ENCODE measurements around the gene SELENOF.

Gene SELENOF

GRCh38 chr1:86862920-86863319, 51.0 kb downstream of the SELENOF start:
- FAIRE-seq (no peak), DNase-seq (ENCODE audit: extremely low spot score, insufficient read length, low read depth) (no peak)

- no peak for DNase-seq (ENCODE audit: extremely low spot score, insufficient read length, low read depth)
- no peak for FAIRE-seq
Observed at GRCh38 chr1:86861424-86861823, 52.5 kb downstream of the SELENOF start.

GRCh38 chr1:86860424-86860823, 53.5 kb downstream of the SELENOF start:
- no peak for FAIRE-seq
- no peak for DNase-seq (ENCODE audit: extremely low spot score, insufficient read length, low read depth)

GRCh38 chr1:86860020-86860419, 53.9 kb downstream of the SELENOF start:
- FAIRE-seq, result no peak
- DNase-seq (ENCODE audit: extremely low spot score, insufficient read length, low read depth), result no peak

- FAIRE-seq, result no peak
- no peak for DNase-seq (ENCODE audit: extremely low spot score, insufficient read length, low read depth)
Observed at GRCh38 chr1:86858524-86859261, 55.2 kb downstream of the SELENOF start.

GRCh38 chr1:86856196-86856595, 57.7 kb downstream of the SELENOF start:
- FAIRE-seq (no peak), DNase-seq (ENCODE audit: extremely low spot score, insufficient read length, low read depth) (no peak)

GRCh38 chr1:86854352-86854751, 59.6 kb downstream of the SELENOF start:
- DNase-seq (ENCODE audit: extremely low spot score, insufficient read length, low read depth), result no peak

GRCh38 chr1:86852782-86853408, 61.0 kb downstream of the SELENOF start:
- DNase-seq (ENCODE audit: extremely low spot score, insufficient read length, low read depth) (no peak), FAIRE-seq (no peak)

More at GRCh38 chr1:86854352-86854751, 59.6 kb downstream of the SELENOF start:
- no peak for FAIRE-seq

GRCh38 chr1:86852289-86852688, 61.6 kb downstream of the SELENOF start:
- no peak for DNase-seq (ENCODE audit: extremely low spot score, insufficient read length, low read depth)
- peak; percentile 5 for FAIRE-seq

GRCh38 chr1:86849756-86850155, 64.2 kb downstream of the SELENOF start:
- FAIRE-seq (no peak), DNase-seq (ENCODE audit: extremely low spot score, insufficient read length, low read depth) (no peak)

GRCh38 chr1:86848654-86849053, 65.3 kb downstream of the SELENOF start:
- FAIRE-seq, result no peak
- no peak for DNase-seq (ENCODE audit: extremely low spot score, insufficient read length, low read depth)

GRCh38 chr1:86846164-86846647, 67.7 kb downstream of the SELENOF start:
- DNase-seq (ENCODE audit: extremely low spot score, insufficient read length, low read depth), result no peak
- FAIRE-seq, result no peak

GRCh38 chr1:86845514-86845913, 68.4 kb downstream of the SELENOF start:
- no peak for FAIRE-seq
- DNase-seq (ENCODE audit: extremely low spot score, insufficient read length, low read depth), result no peak

GRCh38 chr1:86841116-86841515, 72.8 kb downstream of the SELENOF start:
- FAIRE-seq (no peak), DNase-seq (ENCODE audit: extremely low spot score, insufficient read length, low read depth) (no peak)

GRCh38 chr1:86833461-86834215, 80.3 kb downstream of the SELENOF start:
- DNase-seq (ENCODE audit: extremely low spot score, insufficient read length, low read depth) (peak; percentile 47), FAIRE-seq (peak; percentile 93)

- no peak for DNase-seq (ENCODE audit: extremely low spot score, insufficient read length, low read depth)
- FAIRE-seq, result no peak
Observed at GRCh38 chr1:86832433-86832832, 81.5 kb downstream of the SELENOF start.

GRCh38 chr1:86829321-86829720, 84.6 kb downstream of the SELENOF start:
- FAIRE-seq (no peak), DNase-seq (ENCODE audit: extremely low spot score, insufficient read length, low read depth) (no peak)

GRCh38 chr1:86828024-86828423, 85.9 kb downstream of the SELENOF start:
- FAIRE-seq, result no peak
- DNase-seq (ENCODE audit: extremely low spot score, insufficient read length, low read depth), result no peak

- DNase-seq (ENCODE audit: extremely low spot score, insufficient read length, low read depth), result no peak
- FAIRE-seq, result no peak
Observed at GRCh38 chr1:86826856-86827255, 87.1 kb downstream of the SELENOF start.

GRCh38 chr1:86825319-86825718, 88.6 kb downstream of the SELENOF start:
- FAIRE-seq (no peak), DNase-seq (ENCODE audit: extremely low spot score, insufficient read length, low read depth) (no peak)

Measured in GM18507 (cell line).